IMR-90 (cell line): ENCODE data around the gene TBC1D1. TPM values are rescaled to one million over a fixed set of nuclear protein-coding genes. Genes with fewer than 3 reads are reported as not detected.

Source experiments
- ATAC-seq: fragments of 200-7000 bp; cut with Tn5 transposase; 2 replicates; pipeline ENCODE4 v1.9.1; 2020; ENCODE audit warnings: low read depth, mild to moderate bottlenecking, moderate library complexity
- BruUV-seq: library from RNA; stranded (reverse); fragments of 400-500 nt; replicated peaks from 2 replicates; lab custom pipeline; 2021; lab: Mats Ljungman, UMichigan
- CTCF ChIA-PET: fragments of 300-600 bp; formaldehyde crosslinking; extraction: SDS; loops from one replicate; lab custom pipeline; 2021; ENCODE audit warnings: antibody characterized with exemption; lab: Yijun Ruan, JAX
- POLR2A ChIA-PET: fragments of 300-600 bp; sonication (Branson Sonifier 250); formaldehyde crosslinking; loops from one replicate; lab custom pipeline; 2022; ENCODE audit warnings: antibody characterized with exemption; ENCODE audit not compliant: unreplicated experiment; lab: Charles Lee
- DNase-seq: peaks from one replicate; pipeline ENCODE4 v3.0.0; 2013
- H2AFZ ChIP-seq: replicated peaks from 2 replicates; pipeline ENCODE3; 2013; ENCODE audit warnings: low read length, mild to moderate bottlenecking; ENCODE audit not compliant: poor library complexity
- H2AK5ac ChIP-seq: 2 replicates; pipeline ENCODE4 v1.6.1; 2013; ENCODE audit warnings: low read depth, low read length, inconsistent platforms
- H2AK9ac ChIP-seq: replicated peaks from 2 replicates; pipeline ENCODE3; 2013; ENCODE audit warnings: mild to moderate bottlenecking, low read depth, low read length, moderate library complexity; ENCODE audit not compliant: poor library complexity
- H2BK120ac ChIP-seq: 2 replicates; pipeline ENCODE4 v1.6.1; 2013; ENCODE audit warnings: low read depth, low read length, inconsistent platforms
- H2BK15ac ChIP-seq: 3 replicates; pipeline ENCODE4 v1.6.1; 2013; ENCODE audit warnings: low read depth, low read length, inconsistent platforms
- H2BK20ac ChIP-seq: 2 replicates; pipeline ENCODE4 v1.6.1; 2013; ENCODE audit warnings: low read depth, mild to moderate bottlenecking, inconsistent platforms, low read length, moderate library complexity
- H2BK5ac ChIP-seq: 2 replicates; pipeline ENCODE4 v1.6.1; 2013; ENCODE audit warnings: mild to moderate bottlenecking, low read depth, low read length, inconsistent platforms; ENCODE audit not compliant: poor library complexity, severe bottlenecking
- H3K14ac ChIP-seq: replicated peaks from 2 replicates; pipeline ENCODE4 v1.6.1; 2013; ENCODE audit warnings: low read depth, low read length, inconsistent platforms
- H3K18ac ChIP-seq: 2 replicates; pipeline ENCODE4 v1.6.1; 2013; ENCODE audit warnings: low read depth, low read length, control low read depth
- H3K23ac ChIP-seq: 2 replicates; pipeline ENCODE4 v1.6.1; 2013; ENCODE audit warnings: low read depth, low read length, inconsistent platforms
- H3K27ac ChIP-seq: 2 replicates; pipeline ENCODE4 v1.5.1; 2013; ENCODE audit warnings: mild to moderate bottlenecking, control low read depth, low read length; ENCODE audit not compliant: insufficient read depth
- H3K27me3 ChIP-seq: 2 replicates; pipeline ENCODE4 v1.6.1; 2013; ENCODE audit warnings: low read length; ENCODE audit not compliant: control insufficient read depth, insufficient read depth
- H3K36me3 ChIP-seq: 2 replicates; pipeline ENCODE4 v1.6.1; 2013; ENCODE audit warnings: low read length, mixed read lengths; ENCODE audit not compliant: control insufficient read depth, insufficient read depth
- H3K4ac ChIP-seq: 2 replicates; pipeline ENCODE4 v1.6.1; 2013; ENCODE audit warnings: low read depth, low read length, inconsistent platforms
- H3K4me1 ChIP-seq: 2 replicates; pipeline ENCODE4 v1.6.1; 2013; ENCODE audit warnings: low read length, mixed read lengths; ENCODE audit not compliant: control insufficient read depth, insufficient read depth
- H3K4me2 ChIP-seq: 2 replicates; pipeline ENCODE4 v1.6.1; 2013; ENCODE audit warnings: low read depth, mild to moderate bottlenecking, control low read depth, low read length, moderate library complexity
- H3K4me3 ChIP-seq: 2 replicates; pipeline ENCODE4 v1.5.1; 2013; ENCODE audit warnings: low read depth, mild to moderate bottlenecking, control low read depth, low read length, moderate library complexity; ENCODE audit not compliant: insufficient read depth
- H3K56ac ChIP-seq: 2 replicates; pipeline ENCODE4 v1.6.1; 2013; ENCODE audit warnings: low read length, inconsistent platforms; ENCODE audit not compliant: insufficient read depth; ENCODE audit errors: extremely low read depth
- H3K79me1 ChIP-seq, 2 experiments: 2 replicates each; pipeline ENCODE4 v1.6.1; 2013; ENCODE audit warnings: low read length in 2 of 2, inconsistent platforms in 1 of 2, low read depth in 1 of 2
- H3K9ac ChIP-seq: 2 replicates; pipeline ENCODE4 v1.6.1; 2013; ENCODE audit warnings: low read depth, low read length, control low read depth
- H3K9me1 ChIP-seq: 2 replicates; pipeline ENCODE4 v1.6.1; 2013; ENCODE audit warnings: low read length, inconsistent platforms; ENCODE audit not compliant: insufficient read depth
- H3K9me3 ChIP-seq: 2 replicates; pipeline ENCODE4 v1.6.1; 2013; ENCODE audit warnings: low read length; ENCODE audit not compliant: control insufficient read depth, insufficient read depth
- H4K20me1 ChIP-seq: 2 replicates; pipeline ENCODE4 v1.6.1; 2013; ENCODE audit warnings: low read length, inconsistent platforms; ENCODE audit not compliant: insufficient read depth
- H4K5ac ChIP-seq: 2 replicates; pipeline ENCODE4 v1.6.1; 2013; ENCODE audit warnings: mild to moderate bottlenecking, low read depth, low read length, control low read depth
- H4K8ac ChIP-seq, 2 experiments: 2 replicates each; pipeline ENCODE4 v1.6.1; 2013; ENCODE audit warnings: low read depth in 2 of 2, low read length in 2 of 2, control low read depth in 1 of 2, inconsistent platforms in 1 of 2
- H4K91ac ChIP-seq: 2 replicates; pipeline ENCODE4 v1.6.1; 2013; ENCODE audit warnings: low read depth, low read length, inconsistent platforms; ENCODE audit not compliant: insufficient read depth
- BHLHE40 ChIP-seq: fragments of 150-350 bp; IDR thresholded peaks from 2 replicates; pipeline ENCODE4 v1.6.1; 2016; ENCODE audit warnings: mild to moderate bottlenecking, low read depth, low read length
- CEBPB ChIP-seq: IDR thresholded peaks from 2 replicates; pipeline ENCODE4 v1.6.1; 2012; ENCODE audit warnings: low read depth, low read length, improper control_type of control experiment
- CHD1 ChIP-seq: IDR thresholded peaks from 2 replicates; pipeline ENCODE4 v1.6.1; 2012; ENCODE audit warnings: low read depth, low read length, improper control_type of control experiment
- CTCF ChIP-seq: conservative IDR thresholded peaks from 2 replicates; pipeline ENCODE4 v1.5.1; 2012; ENCODE audit warnings: mild to moderate bottlenecking, low read depth, low read length, improper control_type of control experiment
- ELK1 ChIP-seq: fragments of 150-350 bp; IDR thresholded peaks from 2 replicates; pipeline ENCODE4 v1.6.1; 2016; ENCODE audit warnings: low read depth, mild to moderate bottlenecking, low read length, moderate library complexity, borderline replicate concordance
- MAFK ChIP-seq: IDR thresholded peaks from 2 replicates; pipeline ENCODE4 v1.6.1; 2012; ENCODE audit warnings: low read depth, low read length, improper control_type of control experiment
- MAZ ChIP-seq: IDR thresholded peaks from 2 replicates; pipeline ENCODE4 v1.6.1; 2012; ENCODE audit warnings: low read depth, mild to moderate bottlenecking, low read length, improper control_type of control experiment, moderate library complexity, borderline replicate concordance
- MXI1 ChIP-seq: IDR thresholded peaks from 2 replicates; pipeline ENCODE4 v1.6.1; 2012; ENCODE audit warnings: low read depth, mild to moderate bottlenecking, low read length, moderate library complexity, borderline replicate concordance
- NFE2L2 ChIP-seq: fragments of 150-350 bp; IDR thresholded peaks from 2 replicates; pipeline ENCODE4 v1.6.1; 2016; ENCODE audit warnings: low read depth, mild to moderate bottlenecking, low read length
- POLR2A ChIP-seq: IDR thresholded peaks from 2 replicates; pipeline ENCODE4 v1.6.1; 2012; ENCODE audit warnings: mild to moderate bottlenecking, low read depth, low read length
- RAD21 ChIP-seq: IDR thresholded peaks from 2 replicates; pipeline ENCODE4 v1.6.1; 2012; ENCODE audit warnings: low read length, improper control_type of control experiment
- RCOR1 ChIP-seq: IDR thresholded peaks from 2 replicates; pipeline ENCODE4 v1.6.1; 2012; ENCODE audit warnings: mild to moderate bottlenecking, low read length, improper control_type of control experiment; ENCODE audit not compliant: insufficient replicate concordance
- RFX5 ChIP-seq: IDR thresholded peaks from 2 replicates; pipeline ENCODE4 v1.8.0; 2012; ENCODE audit warnings: low read depth, mild to moderate bottlenecking, low read length, moderate library complexity
- WGBS, 2 experiments: methylation state at CpG; one replicate each; pipeline versions ENCODE4 v1.1.5 to v1.1.7; 2013; ENCODE audit warnings: missing lambda C conversion rate in 2 of 2; ENCODE audit not compliant: insufficient read length in 1 of 2; ENCODE audit errors: extremely low coverage in 2 of 2; 5-methylcytosine and 5-hydroxymethylcytosine counted together
- dilution Hi-C: fragments of 300-500 bp; cut with HindIII; formaldehyde crosslinking; loops from one replicate; pipeline ENCODE4 v1.14.3; 2018; ENCODE audit warnings: low sequenced_read_pairs; ENCODE audit not compliant: unreplicated experiment
- in situ Hi-C: fragments of 300-500 bp; cut with MboI; formaldehyde crosslinking; loops from 3 replicates; pipeline ENCODE4 v1.14.3; 2019; ENCODE audit warnings: low sequenced_read_pairs, inconsistent platforms, mixed read lengths
- intact Hi-C: fragments of 100-400 bp; cut with micrococcal nuclease; formaldehyde crosslinking; loops from 2 replicates; pipeline ENCODE4 v1.10.0; 2022
- polyA plus RNA-seq, 3 experiments: library from polyadenylated mRNA; depleted of rRNA; stranded (reverse); fragments of >200 nt; gene quantifications; 2 replicates each; pipeline ENCODE4 v1.2.3, GENCODE V29; 2012; ENCODE audit warnings: low replicate concordance in 1 of 3
- total RNA-seq: library from RNA; depleted of rRNA; stranded (reverse); fragments of >200 nt; gene quantifications from 2 replicates; pipeline ENCODE4 v1.2.3, GENCODE V29; 2012
- TF ChIP-seq, protein P1 (sequence below): fragments of 150-350 bp; IDR thresholded peaks from 2 replicates; pipeline ENCODE4 v1.6.1; 2017; ENCODE audit warnings: mild to moderate bottlenecking, antibody characterized with exemption, low read length, low read depth

TBC1D1 gene
- total and polyA plus RNA-seq, 2 of the 4 experiments (the other 2 are of a cell fraction) = 42.4 to 104 TPM

GRCh38 chr4:37971202-37971601 lies 80.3 kb downstream of the TBC1D1 start:
- dilution Hi-C loops = no loop called here
- no peak overlapping the region for H3K4me2 ChIP-seq
- H4K5ac ChIP-seq = no peak overlapping the region
- no peak overlapping the region for H3K56ac ChIP-seq
- H3K27me3 ChIP-seq = no peaks in the 10 kb centered on the region; the same call in 1 of the 2 replicates
- H3K36me3 ChIP-seq = no peaks in the 10 kb centered on the region
- DNase-seq (no peak), ATAC-seq (no peak)
- no CpG with 5 or more reads among the region's 4 CpGs for WGBS, 2 experiments
- no peak overlapping the region for H2AFZ ChIP-seq
- no peak overlapping the region for H2BK15ac ChIP-seq
- ChIA-PET CTCF (no interaction called here), POLR2A (no interaction called here)
- no peaks in the 10 kb centered on the region for H3K9me3 ChIP-seq
- intact Hi-C loops = no loop called here
- H4K20me1 ChIP-seq = no peaks in the 10 kb centered on the region
- H3K27ac ChIP-seq = no peak overlapping the region
- no peaks in the 10 kb centered on the region for H3K9me1 ChIP-seq
- no peak overlapping the region for H2AK9ac ChIP-seq
- no peak overlapping the region for H4K91ac ChIP-seq
- no peak overlapping the region for H2BK120ac ChIP-seq
- in situ Hi-C loops = no loop called here
- H4K8ac ChIP-seq = no peak overlapping the region
- no peaks in the 10 kb centered on the region for H3K79me1 ChIP-seq
- no peaks in the 10 kb centered on the region; the same call in 1 of the 2 replicates for H3K4me1 ChIP-seq
- H2BK5ac ChIP-seq = no peak overlapping the region
- H3K23ac ChIP-seq = no peak overlapping the region
- no peak overlapping the region for H3K4ac ChIP-seq
- H2BK20ac ChIP-seq = no peak overlapping the region
- H3K4me3 ChIP-seq = no peak overlapping the region
- no peak overlapping the region for H3K18ac ChIP-seq
- BruUV-seq = no TSS peak
- TF ChIP-seq ELK1 (no peak), CEBPB (no peak), NFE2L2 (no peak), RFX5 (no peak), RCOR1 (no peak), MXI1 (no peak), POLR2A (no peak), CTCF (no peak), MAZ (no peak), MAFK (no peak), CHD1 (no peak), BHLHE40 (no peak), RAD21 (no peak)
- TF ChIP-seq, protein P1, sequence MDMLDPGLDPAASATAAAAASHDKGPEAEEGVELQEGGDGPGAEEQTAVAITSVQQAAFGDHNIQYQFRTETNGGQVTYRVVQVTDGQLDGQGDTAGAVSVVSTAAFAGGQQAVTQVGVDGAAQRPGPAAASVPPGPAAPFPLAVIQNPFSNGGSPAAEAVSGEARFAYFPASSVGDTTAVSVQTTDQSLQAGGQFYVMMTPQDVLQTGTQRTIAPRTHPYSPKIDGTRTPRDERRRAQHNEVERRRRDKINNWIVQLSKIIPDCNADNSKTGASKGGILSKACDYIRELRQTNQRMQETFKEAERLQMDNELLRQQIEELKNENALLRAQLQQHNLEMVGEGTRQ = no peak
- H2AK5ac ChIP-seq = no peak overlapping the region
- no peak overlapping the region for H3K14ac ChIP-seq
- no peak overlapping the region for H3K9ac ChIP-seq
